GM18502 (cell line): ENCODE data around the gene DNAJB2.

Source experiments
- ATAC-seq: cut with Tn5 transposase; IDR thresholded peaks from one replicate; pipeline ENCODE4 v1.9.1; 2021; ENCODE audit warnings: mild to moderate bottlenecking; ENCODE audit not compliant: unreplicated experiment, poor library complexity

The DNAJB2 gene

DNA sequence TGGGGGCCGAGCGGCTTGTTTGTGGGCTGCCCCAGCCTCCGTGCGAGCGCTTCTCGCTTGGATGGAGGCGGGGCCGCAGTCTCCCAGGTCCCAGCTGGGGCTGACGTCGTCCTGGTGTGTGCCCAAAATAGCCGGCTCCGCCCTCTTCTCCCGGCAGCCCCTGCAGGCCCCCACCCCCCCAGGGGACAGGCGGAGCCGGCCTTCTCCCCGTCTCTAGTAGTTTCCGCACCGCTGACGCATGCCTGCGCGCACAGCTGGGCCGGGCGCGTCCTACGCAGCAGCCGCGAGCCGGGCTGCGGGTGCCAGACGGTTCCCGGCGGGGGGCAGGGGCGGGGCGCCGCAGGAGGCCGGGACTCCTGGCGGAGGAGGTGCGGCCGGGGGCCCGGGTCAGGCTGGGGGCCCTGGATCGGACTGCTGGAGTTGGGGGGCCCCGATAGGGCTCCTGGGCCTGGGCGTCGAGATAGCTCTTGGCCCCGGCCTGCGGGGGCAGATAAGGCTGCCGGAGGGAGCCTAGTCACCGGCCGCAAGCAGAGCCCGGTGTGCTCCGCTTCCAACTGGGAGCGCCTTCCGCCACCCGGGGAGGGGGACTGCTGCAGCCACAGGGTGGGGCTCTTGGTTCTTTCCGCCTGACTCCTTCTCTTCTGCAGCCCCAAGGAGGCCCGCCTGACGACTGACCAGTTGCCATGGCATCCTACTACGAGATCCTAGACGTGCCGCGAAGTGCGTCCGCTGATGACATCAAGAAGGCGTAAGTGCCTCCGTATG lies at the start of gene DNAJB2:
TSS of gene DNAJB2 (plus strand) at position 216 of the 765 bp plus-strand sequence. CDS start at position 684, 468 bp downstream.
- peak; percentile 88 for ATAC-seq

DNA sequence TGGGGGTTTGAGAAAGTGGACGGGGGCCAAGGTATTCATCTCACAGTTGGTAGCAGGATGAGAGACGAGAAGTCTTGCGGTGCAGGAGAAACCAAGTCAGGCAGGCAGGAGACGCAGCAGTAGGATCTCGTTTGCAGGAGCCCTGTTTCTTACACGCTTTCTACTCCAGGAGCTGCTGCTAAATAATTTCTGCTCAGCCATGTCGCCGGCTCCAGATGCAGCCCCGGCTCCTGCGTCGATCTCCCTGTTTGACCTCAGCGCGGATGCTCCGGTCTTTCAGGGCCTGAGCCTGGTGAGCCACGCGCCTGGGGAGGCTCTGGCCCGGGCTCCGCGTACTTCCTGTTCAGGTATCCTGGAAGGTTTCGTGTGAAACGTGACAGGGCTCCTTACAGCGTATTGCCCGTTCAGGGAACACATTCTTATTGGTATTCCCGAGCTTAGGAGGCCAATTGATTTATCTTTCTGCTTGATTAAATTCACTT lies 49.1 kb upstream of the DNAJB2 start:
- peak; percentile 24 for ATAC-seq

- ATAC-seq = no peak
These were observed 44.8 kb upstream of the DNAJB2 start for GRCh38 chr2:219234331-219234730.

DNA sequence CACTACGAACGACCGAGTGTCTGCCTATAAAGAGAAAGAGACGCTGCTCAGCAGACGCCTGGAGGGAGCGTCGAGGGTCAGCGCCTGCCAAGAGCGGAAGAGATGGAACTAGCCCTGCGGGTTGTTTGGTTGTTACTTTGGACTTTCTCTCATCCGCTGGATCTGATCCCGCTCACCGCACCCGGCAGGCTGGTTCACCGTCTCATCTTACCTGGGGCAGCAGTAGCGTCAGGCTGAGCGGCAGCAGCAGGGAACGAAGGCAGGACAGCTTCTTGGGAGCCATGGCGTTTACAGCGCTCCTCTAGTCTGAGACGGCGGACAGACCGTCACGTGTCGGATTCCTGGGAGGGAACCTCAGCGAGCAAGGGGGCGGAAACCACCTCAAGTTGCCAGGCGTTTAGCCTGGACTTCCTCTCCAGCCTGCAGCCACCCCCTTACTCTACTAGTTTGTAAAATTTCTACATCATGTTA lies 35.8 kb upstream of the DNAJB2 start:
- no peak for ATAC-seq

- no peak for ATAC-seq
These were observed 34.4 kb upstream of the DNAJB2 start for GRCh38 chr2:219244789-219245147.

GRCh38 chr2:219245148-219245898 lies 33.8 kb upstream of the DNAJB2 start, which contains the start of the genes GLB1L and STK16:
Gene GLB1L (minus strand): TSS chr2:219245444. CDS start chr2:219243573, 1,871 bp downstream.
Gene STK16 (plus strand): TSS chr2:219245479. CDS start chr2:219246000, 521 bp downstream.
- ATAC-seq = peak; percentile 80

DNA sequence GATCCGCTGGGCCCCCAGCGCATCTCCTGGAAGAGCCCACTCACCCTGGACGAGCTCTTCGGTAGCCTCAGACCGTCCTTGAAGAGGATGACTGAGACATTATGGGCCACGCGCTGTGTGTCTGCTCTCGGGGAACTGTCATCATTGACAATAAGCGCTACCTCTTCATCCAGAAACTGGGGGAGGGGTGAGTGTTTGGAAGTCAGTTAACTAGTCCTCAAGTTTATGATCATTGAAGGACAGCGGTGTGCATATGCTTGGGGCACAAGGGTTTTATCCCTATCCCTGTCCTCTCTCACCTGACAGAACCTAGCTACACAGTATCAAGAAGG lies 33.3 kb upstream of the DNAJB2 start:
- no peak for ATAC-seq

DNA sequence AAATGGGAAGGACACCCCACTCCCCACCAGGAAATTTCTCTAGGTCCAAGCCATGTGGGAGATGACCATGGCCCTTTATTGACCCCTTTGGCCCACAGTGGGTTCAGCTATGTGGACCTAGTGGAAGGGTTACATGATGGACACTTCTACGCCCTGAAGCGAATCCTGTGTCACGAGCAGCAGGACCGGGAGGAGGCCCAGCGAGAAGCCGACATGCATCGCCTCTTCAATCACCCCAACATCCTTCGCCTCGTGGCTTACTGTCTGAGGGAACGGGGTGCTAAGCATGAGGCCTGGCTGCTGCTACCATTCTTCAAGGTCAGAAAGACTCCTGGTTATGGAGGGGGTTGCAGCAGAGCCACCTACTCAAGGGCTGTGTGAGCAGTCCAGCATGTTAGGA lies 32.6 kb upstream of the DNAJB2 start:
- no peak for ATAC-seq

DNA sequence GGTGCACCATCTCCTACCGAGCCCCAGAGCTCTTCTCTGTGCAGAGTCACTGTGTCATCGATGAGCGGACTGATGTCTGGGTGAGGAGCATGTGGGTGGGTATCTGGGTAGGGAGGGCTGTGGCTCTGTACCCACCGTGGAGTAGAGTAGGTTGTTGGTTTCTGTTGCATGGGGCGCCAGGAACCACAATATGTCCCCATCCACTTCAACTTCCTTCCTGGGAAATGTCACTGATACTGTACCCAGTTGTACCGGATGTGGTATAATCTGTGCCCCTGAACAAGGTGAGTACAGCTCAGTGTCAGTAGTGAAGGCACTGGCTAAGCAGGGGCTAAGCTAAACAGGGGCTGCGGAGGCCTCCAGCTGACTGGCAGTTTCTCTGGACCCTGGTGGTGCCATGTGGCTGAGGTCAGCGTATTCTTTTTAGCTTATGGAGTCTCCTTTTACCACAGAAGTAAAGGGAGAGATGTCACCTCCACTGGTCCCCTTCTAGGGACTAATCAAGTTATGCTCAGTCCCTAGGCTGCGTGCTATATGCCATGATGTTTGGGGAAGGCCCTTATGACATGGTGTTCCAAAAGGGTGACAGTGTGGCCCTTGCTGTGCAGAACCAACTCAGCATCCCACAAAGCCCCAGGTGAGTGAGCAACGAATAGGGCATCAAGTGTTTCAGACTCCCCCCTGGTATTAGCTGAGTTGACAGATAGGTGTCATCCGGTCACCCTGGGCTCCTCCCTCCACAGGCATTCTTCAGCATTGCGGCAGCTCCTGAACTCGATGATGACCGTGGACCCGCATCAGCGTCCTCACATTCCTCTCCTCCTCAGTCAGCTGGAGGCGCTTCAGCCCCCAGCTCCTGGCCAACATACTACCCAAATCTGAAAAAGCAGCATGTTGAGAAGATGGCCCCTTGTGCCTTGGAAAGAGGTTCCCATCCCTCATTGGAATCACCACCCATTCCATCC lies 31.2 kb upstream of the DNAJB2 start:
- no peak for ATAC-seq

DNA sequence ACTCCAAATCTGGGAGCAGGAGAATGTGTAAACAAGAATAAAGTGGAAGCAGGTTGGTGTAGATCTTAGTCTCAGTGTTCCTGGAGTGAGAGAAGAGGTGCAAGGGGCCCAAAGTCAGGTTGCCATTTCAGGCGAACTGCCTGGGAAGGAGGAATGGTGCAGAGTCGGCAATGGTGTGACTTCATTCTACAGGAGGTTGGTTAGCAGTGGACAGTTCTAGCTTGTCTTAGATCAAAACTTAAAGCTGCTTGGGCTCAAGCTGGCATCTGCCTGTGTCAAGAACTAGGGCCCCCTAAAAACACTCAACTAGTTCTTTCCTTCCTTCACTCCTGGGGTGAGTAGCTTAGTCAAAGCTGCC lies 30.3 kb upstream of the DNAJB2 start:
- ATAC-seq = no peak

GRCh38 chr2:219249203-219249980 lies 29.8 kb upstream of the DNAJB2 start:
- ATAC-seq = peak; percentile 27

DNA sequence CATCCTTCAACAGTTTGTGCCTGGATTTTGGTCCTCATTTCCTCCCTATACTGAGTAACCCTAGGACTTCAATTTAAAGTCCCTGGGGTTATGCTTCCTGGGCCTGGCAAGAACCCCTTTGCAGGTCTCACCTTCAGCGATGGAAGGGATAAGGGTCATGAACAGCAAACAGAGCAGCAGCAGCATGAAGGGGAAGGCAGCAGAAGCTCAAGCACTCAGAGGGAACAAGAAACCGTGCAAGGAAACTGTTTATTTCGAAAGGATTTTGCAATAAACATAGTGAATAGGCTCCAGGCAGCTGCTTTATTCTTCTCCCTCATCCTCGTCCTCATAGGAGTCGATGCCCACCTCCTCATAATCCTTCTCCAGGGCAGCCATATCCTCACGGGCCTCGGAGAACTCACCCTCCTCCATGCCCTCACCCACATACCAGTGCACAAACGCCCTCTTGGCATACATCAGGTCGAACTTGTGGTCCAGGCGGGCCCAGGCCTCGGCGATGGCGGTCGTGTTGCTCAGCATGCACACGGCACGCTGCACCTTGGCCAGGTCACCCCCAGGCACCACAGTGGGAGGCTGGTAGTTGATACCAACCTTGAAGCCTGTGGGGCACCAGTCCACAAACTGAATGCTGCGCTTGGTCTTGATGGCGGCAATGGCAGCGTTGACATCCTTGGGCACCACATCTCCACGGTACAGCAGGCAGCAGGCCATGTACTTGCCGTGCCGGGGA lies 29.0 kb upstream of the DNAJB2 start:
- no peak for ATAC-seq

DNA sequence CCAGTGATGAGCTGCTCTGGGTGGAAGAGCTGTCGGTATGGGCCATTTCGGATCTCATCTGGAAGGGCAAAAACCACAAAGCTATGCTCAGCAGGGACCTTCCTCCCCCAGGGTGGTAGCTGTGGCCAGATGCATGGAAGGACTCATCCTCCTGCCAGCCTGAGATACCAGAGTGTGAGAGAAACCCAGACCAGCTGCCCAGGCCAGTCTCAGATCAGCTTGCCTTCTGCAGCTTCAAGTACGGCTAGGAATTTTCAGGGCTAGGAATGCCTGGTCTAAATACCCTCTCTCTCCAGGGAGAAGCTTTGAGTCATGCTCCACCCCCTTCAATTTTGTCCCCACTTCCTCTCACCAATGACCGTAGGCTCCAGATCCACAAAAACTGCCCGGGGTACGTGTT lies 27.5 kb upstream of the DNAJB2 start:
- ATAC-seq = no peak

DNA sequence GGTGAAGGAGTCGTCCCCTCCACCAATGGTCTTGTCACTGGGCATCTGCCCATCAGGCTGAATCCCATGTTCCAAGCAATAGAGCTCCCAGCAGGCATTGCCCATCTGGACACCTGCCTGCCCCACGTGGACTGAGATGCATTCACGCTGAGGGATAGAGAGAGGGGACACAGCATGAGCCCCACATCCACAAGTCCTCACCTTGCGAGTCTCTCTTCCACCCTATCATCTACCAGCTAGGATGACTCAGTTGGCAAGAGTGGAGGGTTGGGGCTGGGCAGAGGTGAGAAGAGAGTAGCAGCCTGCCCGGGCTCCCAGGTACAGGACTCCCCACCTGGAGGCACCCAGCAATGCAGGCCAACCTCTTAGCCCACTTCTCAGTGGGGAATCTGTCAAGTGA lies 27.1 kb upstream of the DNAJB2 start:
- ATAC-seq = no peak

DNA sequence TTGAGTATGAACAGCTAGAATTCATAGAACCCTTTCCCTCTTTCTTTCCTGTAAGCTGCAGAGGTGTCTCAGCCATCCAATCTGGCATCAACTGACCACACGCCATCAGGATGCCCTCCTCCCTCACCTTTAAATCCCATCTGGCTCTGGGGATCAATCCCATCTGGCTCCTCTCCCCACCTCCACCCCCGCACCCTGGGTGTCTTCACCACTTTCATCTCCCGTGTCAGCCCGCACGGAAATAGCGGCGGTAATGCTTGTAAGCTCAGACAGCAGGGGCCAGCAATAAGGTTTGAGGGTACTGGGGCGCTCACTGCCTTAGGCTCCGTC lies 26.6 kb upstream of the DNAJB2 start:
- no peak for ATAC-seq

DNA sequence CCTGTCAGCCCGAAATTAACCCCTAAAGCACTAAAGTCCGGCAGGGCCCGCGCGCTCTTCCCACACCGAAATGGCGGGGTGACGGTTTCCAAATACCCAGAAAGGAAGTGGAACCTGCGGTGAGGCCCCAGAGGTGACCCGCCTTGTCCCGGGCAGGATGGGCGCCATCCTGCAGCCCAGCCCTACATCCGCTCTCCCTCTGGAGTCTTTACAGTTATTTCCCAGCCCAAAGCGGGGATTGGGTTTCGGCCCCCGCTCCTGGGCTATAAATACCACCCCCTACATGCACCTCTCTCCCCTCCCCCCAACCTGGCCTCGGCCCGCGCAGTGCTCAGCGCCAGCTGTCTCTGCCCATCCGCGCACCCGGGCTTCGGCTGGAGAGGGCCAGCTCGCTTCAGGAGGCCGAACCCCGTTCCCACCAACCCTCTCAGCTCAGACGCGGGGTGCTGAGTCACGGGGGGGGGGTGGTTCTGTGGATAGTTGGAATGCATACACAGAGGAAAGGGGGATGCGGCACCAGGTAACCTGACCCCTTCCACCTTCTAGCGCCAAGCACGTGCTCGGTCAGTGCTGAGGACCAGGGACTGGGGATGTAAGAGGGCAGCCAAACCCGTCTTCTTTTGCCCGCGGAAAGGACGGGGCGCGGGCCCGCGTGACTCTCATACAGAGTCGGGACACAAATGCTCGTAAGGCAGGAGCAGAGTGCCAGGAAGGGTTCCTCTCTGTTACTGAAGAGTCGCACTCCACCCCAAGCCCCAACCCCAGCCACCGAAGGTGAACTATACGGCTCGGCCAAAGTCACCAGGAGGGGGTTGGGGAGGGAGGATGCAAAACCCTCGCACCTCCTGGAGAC lies 26.0 kb upstream of the DNAJB2 start, which contains the start of gene TUBA4B:
TSS of gene TUBA4B (plus strand) at position 344 of the 853 bp plus-strand sequence. CDS start at position 509, 165 bp downstream.
- peak; percentile 25 for ATAC-seq

DNA sequence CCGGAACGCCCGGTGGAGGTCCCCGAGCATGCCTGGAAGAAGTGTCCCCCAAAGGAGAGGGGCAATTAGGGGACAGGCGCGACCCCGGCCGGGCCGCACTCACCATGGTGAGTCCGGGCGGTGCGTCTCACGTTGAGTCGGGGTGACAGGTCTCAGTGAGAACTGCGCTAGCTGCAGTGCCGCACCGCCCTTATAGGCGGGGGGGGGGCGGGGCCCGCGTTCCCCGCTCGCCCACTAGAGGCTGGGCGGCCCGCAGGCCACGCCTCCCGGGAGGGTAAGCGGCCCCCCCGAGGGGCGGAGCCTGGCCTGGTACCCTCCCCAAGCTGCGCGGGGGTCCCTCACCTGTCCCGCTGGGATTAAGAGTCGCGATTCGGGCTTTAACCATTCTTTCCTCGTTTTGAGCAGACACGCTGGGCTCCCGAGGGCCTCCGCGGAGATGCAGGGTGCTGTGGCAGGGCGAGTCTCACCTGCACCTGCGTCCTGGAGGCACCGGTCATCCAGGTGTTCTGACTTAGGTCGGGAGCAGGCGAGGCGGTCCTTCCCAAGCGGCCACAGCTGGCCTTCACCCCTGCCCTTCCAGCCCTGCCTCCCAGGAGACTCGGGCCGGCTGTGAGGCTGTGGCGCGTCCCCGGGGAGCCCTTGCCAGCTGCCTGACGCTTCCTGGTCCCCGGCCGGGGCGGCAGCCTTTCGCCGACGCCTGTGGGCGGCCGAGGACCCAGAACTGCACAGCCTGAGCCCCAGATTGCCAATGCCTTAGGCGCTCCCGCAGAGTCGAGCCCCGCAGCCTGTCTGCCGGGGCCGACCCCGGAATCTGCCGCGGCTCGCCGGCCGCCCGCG lies 25.2 kb upstream of the DNAJB2 start, which contains the start of gene TUBA4A:
TSS of gene TUBA4A (minus strand) at position 166 of the 837 bp plus-strand sequence. CDS start at position 106, 60 bp downstream.
- ATAC-seq = peak; percentile 65
